Measurements from ENCODE around the gene FHIT. TPM values are rescaled to one million over a fixed set of nuclear protein-coding genes. Genes with fewer than 3 reads are reported as not detected.

Gene FHIT
- total and polyA plus RNA-seq, 2 of the 4 experiments (the other 2 are of a cell fraction) = 0.07 TPM; not detected in 1

GRCh38 chr3:60009931-60010478, 1241.2 kb downstream of the FHIT start:
- DNase-seq = no peak
- CTCF ChIA-PET = no interaction called here

More at GRCh38 chr3:60009931-60010478, 1241.2 kb downstream of the FHIT start:
- Histone ChIP-seq H4K8ac (ENCODE audit: low read depth in 2 of 2, low read length in 2 of 2) (no peak overlapping the region), H3K4ac (ENCODE audit: low read depth, low read length) (no peak overlapping the region), H3K4me1 (ENCODE audit: control insufficient read depth, insufficient read depth, low read length) (no peaks in the 10 kb centered on the region), H3K14ac (replicated peaks; ENCODE audit: low read depth, low read length) (no peak overlapping the region), H4K20me1 (ENCODE audit: insufficient read depth, low read length) (no peaks in the 10 kb centered on the region), H3K79me1 (ENCODE audit: low read depth in 1 of 2, low read length in 2 of 2) (no peaks in the 10 kb centered on the region), H3K36me3 (ENCODE audit: control insufficient read depth, insufficient read depth, low read length) (no peaks in the 10 kb centered on the region), H3K23ac (ENCODE audit: low read depth, low read length) (no peak overlapping the region), H2AK9ac (replicated peaks; ENCODE audit: low read depth, low read length, poor library complexity) (no peak overlapping the region), H2BK5ac (ENCODE audit: low read depth, low read length, poor library complexity, severe bottlenecking) (no peak overlapping the region), H3K9me1 (ENCODE audit: insufficient read depth, low read length) (no peaks in the 10 kb centered on the region), H3K27ac (ENCODE audit: insufficient read depth, low read length) (no peak overlapping the region), H4K5ac (ENCODE audit: low read depth, low read length) (no peak overlapping the region), H2AFZ (replicated peaks; ENCODE audit: low read length, poor library complexity) (no peak overlapping the region), H3K4me2 (ENCODE audit: low read depth, low read length) (no peak overlapping the region), H4K91ac (ENCODE audit: insufficient read depth, low read depth, low read length) (no peak overlapping the region), H3K4me3 (ENCODE audit: insufficient read depth, low read depth, low read length) (no peak overlapping the region), H2BK120ac (ENCODE audit: low read depth, low read length) (no peak overlapping the region), H3K9me3 (ENCODE audit: control insufficient read depth, insufficient read depth, low read length) (no peaks in the 10 kb centered on the region), H3K9ac (ENCODE audit: low read depth, low read length) (no peak overlapping the region), H3K27me3 (ENCODE audit: control insufficient read depth, insufficient read depth, low read length) (no peaks in the 10 kb centered on the region), H2BK20ac (ENCODE audit: low read depth, low read length) (no peak overlapping the region), H3K18ac (ENCODE audit: low read depth, low read length) (no peak overlapping the region), H2AK5ac (ENCODE audit: low read depth, low read length) (no peak overlapping the region), H3K56ac (ENCODE audit: extremely low read depth, insufficient read depth, low read length) (no peak overlapping the region), H2BK15ac (ENCODE audit: low read depth, low read length) (no peak overlapping the region)
- BruUV-seq (replicated peaks) = no TSS peak
- ATAC-seq (ENCODE audit: low read depth) = no peak
- dilution Hi-C loops (cut with HindIII; ENCODE audit: low sequenced_read_pairs, unreplicated experiment) (no loop called here), intact Hi-C loops (cut with micrococcal nuclease) (no loop called here), in situ Hi-C loops (cut with MboI; ENCODE audit: low sequenced_read_pairs) (no loop called here)
- WGBS, 2 experiments (ENCODE audit: extremely low coverage in 2 of 2, insufficient read length in 1 of 2) = no CpG with 5 or more reads among the region's 3 CpGs
- POLR2A ChIA-PET (ENCODE audit: unreplicated experiment) = no interaction called here
- TF ChIP-seq MXI1 (IDR thresholded peaks at IDR 0.05; ENCODE audit: borderline replicate concordance, low read depth, low read length) (no peak), CTCF (conservative IDR thresholded peaks at IDR 0.05; ENCODE audit: low read depth, low read length) (no peak), RAD21 (IDR thresholded peaks at IDR 0.05; ENCODE audit: low read length) (no peak), POLR2A (IDR thresholded peaks at IDR 0.05; ENCODE audit: low read depth, low read length) (no peak), CHD1 (IDR thresholded peaks at IDR 0.05; ENCODE audit: low read depth, low read length) (no peak), CEBPB (IDR thresholded peaks at IDR 0.05; ENCODE audit: low read depth, low read length) (no peak), RCOR1 (IDR thresholded peaks at IDR 0.05; ENCODE audit: insufficient replicate concordance, low read length) (no peak), RFX5 (IDR thresholded peaks at IDR 0.05; ENCODE audit: low read depth, low read length) (no peak), USF2 (IDR thresholded peaks at IDR 0.05; ENCODE audit: low read depth, low read length) (no peak), BHLHE40 (IDR thresholded peaks at IDR 0.05; ENCODE audit: low read depth, low read length) (no peak), FOS (IDR thresholded peaks at IDR 0.05; ENCODE audit: low read depth, low read length) (no peak), MAFK (IDR thresholded peaks at IDR 0.05; ENCODE audit: low read depth, low read length) (no peak), NFE2L2 (IDR thresholded peaks at IDR 0.05; ENCODE audit: low read depth, low read length) (no peak), MAZ (IDR thresholded peaks at IDR 0.05; ENCODE audit: borderline replicate concordance, low read depth, low read length) (no peak), SMC3 (IDR thresholded peaks at IDR 0.05; ENCODE audit: low read depth, low read length) (no peak), ELK1 (IDR thresholded peaks at IDR 0.05; ENCODE audit: borderline replicate concordance, low read depth, low read length) (no peak)
